Smooth muscle cell (in vitro differentiated cells): ENCODE data around the gene KISS1. TPM values are rescaled to one million over a fixed set of nuclear protein-coding genes. Genes with fewer than 3 reads are reported as not detected.

Experiments
- DNase-seq: peaks from one replicate; lab custom pipeline; 2025; ENCODE audit not compliant: unreplicated experiment; lab: John Stamatoyannopoulos, UW
- H2AFZ ChIP-seq: fragments of 200-600 bp; sonication (generic); 2 replicates; pipeline ENCODE4 v1.6.0; 2016; ENCODE audit warnings: antibody characterized with exemption, low read depth, mild to moderate bottlenecking
- H3F3A ChIP-seq: fragments of 200-600 bp; sonication (generic); 2 replicates; pipeline ENCODE4 v1.6.0; 2017; ENCODE audit warnings: antibody characterized with exemption, low read depth
- H3K27ac ChIP-seq: fragments of 200-600 bp; sonication (generic); 2 replicates; pipeline ENCODE4 v1.5.1; 2016; ENCODE audit warnings: low read depth, mild to moderate bottlenecking
- H3K27me3 ChIP-seq: fragments of 200-600 bp; sonication (generic); 2 replicates; pipeline ENCODE4 v1.6.1; 2016; ENCODE audit warnings: low read depth, mild to moderate bottlenecking
- H3K36me3 ChIP-seq: fragments of 200-600 bp; sonication (generic); 2 replicates; pipeline ENCODE4 v1.5.1; 2016; ENCODE audit warnings: low read depth
- H3K4me1 ChIP-seq: fragments of 200-600 bp; sonication (generic); 2 replicates; pipeline ENCODE4 v1.5.1; 2016; ENCODE audit warnings: low read depth
- H3K4me2 ChIP-seq: fragments of 200-600 bp; sonication (generic); 2 replicates; pipeline ENCODE4 v1.6.0; 2016; ENCODE audit warnings: mild to moderate bottlenecking
- H3K4me3 ChIP-seq: fragments of 200-600 bp; sonication (generic); 2 replicates; pipeline ENCODE4 v1.5.1; 2016; ENCODE audit warnings: mild to moderate bottlenecking
- H3K79me2 ChIP-seq: fragments of 200-600 bp; sonication (generic); 2 replicates; pipeline ENCODE4 v1.6.0; 2016; ENCODE audit warnings: low read depth, mild to moderate bottlenecking
- H3K9ac ChIP-seq: fragments of 200-600 bp; sonication (generic); 2 replicates; pipeline ENCODE4 v1.6.0; 2016; ENCODE audit warnings: low read depth
- H3K9me3 ChIP-seq: fragments of 200-600 bp; sonication (generic); replicated peaks from 2 replicates; pipeline ENCODE4 v1.5.1; 2016; ENCODE audit warnings: low read depth
- H4K20me1 ChIP-seq: fragments of 200-600 bp; sonication (generic); 2 replicates; pipeline ENCODE4 v1.6.0; 2016; ENCODE audit warnings: low read depth
- WGBS: methylation state at CpG from one replicate; pipeline ENCODE4 v1.1.7; 2016; ENCODE audit warnings: low lambda C conversion rate; 5-methylcytosine and 5-hydroxymethylcytosine counted together
- polyA plus RNA-seq: library from polyadenylated mRNA; unstranded; fragments of >200 nt; fragmentation: Nextera tagmentation; extraction: Ambion mirVana; gene quantifications from 2 replicates; pipeline ENCODE4 v1.2.1, GENCODE V29; 2016
- total RNA-seq: library from RNA; depleted of rRNA; stranded (reverse); fragments of >200 nt; gene quantifications from 2 replicates; pipeline ENCODE4 v1.2.3, GENCODE V29; 2014
- TF ChIP-seq, protein P1 (sequence below): fragments of 200-600 bp; sonication (generic); IDR thresholded peaks from 2 replicates; pipeline ENCODE4 v1.5.1; 2017; ENCODE audit warnings: borderline replicate concordance, mild to moderate bottlenecking, antibody characterized with exemption; ENCODE audit not compliant: insufficient read depth, poor library complexity, severe bottlenecking

Gene KISS1
- total and polyA plus RNA-seq, 2 experiments from 2014 or later: 0.72 to 1.2 TPM

DNA sequence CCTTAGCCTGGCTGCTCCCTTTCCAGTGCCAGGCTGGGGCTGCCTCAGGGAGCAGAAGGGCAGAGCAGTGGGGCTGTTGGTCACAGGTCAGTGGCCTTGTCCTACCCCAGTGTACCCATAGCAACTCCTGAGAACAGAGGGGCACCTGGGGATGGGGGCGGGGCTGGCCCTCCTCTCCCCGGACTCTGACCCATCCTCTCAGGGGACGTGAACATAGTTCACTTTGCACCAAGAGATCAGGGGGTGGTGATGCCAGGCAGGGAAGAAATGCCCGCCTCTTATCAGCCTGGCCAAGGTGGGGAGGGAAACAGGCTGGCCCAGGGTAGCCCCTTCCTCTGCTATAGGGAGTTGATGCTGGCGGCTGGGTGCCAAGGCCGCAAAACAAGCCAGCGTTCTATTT, 49.3 kb downstream of the KISS1 start:
- Histone ChIP-seq H3K79me2 (no peaks in the 10 kb centered on the region), H3K27ac (no peak overlapping the region), H3K27me3 (no peaks in the 10 kb centered on the region), H3K36me3 (no peaks in the 10 kb centered on the region), H2AFZ (no peak overlapping the region), H4K20me1 (no peaks in the 10 kb centered on the region), H3F3A (no peaks in the 10 kb centered on the region), H3K4me2 (no peak overlapping the region), H3K9me3 (no peaks in the 10 kb centered on the region), H3K9ac (no peak overlapping the region), H3K4me1 (no peaks in the 10 kb centered on the region), H3K4me3 (no peak overlapping the region)
- WGBS: 93% methylated on average over 7 of the region's 7 CpGs
- TF ChIP-seq, protein P1, sequence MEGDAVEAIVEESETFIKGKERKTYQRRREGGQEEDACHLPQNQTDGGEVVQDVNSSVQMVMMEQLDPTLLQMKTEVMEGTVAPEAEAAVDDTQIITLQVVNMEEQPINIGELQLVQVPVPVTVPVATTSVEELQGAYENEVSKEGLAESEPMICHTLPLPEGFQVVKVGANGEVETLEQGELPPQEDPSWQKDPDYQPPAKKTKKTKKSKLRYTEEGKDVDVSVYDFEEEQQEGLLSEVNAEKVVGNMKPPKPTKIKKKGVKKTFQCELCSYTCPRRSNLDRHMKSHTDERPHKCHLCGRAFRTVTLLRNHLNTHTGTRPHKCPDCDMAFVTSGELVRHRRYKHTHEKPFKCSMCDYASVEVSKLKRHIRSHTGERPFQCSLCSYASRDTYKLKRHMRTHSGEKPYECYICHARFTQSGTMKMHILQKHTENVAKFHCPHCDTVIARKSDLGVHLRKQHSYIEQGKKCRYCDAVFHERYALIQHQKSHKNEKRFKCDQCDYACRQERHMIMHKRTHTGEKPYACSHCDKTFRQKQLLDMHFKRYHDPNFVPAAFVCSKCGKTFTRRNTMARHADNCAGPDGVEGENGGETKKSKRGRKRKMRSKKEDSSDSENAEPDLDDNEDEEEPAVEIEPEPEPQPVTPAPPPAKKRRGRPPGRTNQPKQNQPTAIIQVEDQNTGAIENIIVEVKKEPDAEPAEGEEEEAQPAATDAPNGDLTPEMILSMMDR: no peak
- no peak for DNase-seq

DNA sequence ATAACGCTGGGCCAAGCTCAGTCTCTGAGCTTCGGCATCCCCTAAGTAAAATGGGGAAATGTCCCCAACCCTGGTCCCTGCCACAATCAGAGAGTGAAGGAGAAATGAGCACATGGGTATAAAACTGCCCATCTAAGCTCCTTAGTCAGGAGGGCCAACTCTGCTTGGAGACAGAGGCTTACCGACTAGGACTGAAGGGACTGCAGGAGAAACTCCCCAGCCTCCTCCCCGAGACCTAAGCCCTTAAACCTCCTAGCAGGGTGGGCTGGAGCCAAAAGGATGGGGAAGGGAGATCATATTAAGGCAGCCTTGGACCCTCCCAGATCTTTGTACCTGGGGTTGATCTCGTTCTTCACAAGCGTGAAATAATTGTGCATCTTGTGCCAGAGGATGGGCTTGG, 50.0 kb downstream of the KISS1 start:
- WGBS: 91% methylated on average over 6 of the region's 6 CpGs
- no peak overlapping the region for H2AFZ ChIP-seq

DNA sequence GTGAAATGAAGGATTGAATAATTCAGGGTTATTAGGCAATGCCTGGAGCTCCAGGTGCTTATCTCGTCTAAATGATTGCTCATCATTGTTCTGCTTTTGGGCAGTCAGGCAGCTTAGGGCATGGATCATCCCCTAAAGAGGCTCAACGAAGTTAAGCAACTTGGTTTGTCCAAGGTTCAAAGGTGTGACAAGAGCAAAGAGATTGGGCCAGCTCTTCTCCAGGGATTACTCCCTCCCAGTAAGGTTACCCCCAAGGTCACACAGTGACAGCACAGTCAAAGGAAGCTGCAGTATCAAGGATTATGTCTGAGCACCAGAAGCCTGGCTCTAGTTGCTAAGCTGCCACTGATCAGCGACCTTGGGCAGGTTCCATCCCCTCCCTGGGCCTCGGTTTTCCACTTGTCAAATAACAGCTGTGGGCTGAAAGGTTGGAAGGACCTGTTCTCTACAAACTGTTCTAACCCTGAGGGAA, 51.2 kb downstream of the KISS1 start:
- no peak overlapping the region for H3K9ac ChIP-seq
- H3K4me2 ChIP-seq: no peak overlapping the region
- DNase-seq: no peak
- H3F3A ChIP-seq: no peaks in the 10 kb centered on the region
- H3K4me1 ChIP-seq: no peaks in the 10 kb centered on the region
- H3K4me3 ChIP-seq: no peak overlapping the region
- TF ChIP-seq, protein P1: no peak
- H4K20me1 ChIP-seq: no peaks in the 10 kb centered on the region
- H3K27ac ChIP-seq: no peak overlapping the region
- WGBS: 85% methylated on average over 4 of the region's 4 CpGs
- H2AFZ ChIP-seq: no peak overlapping the region
- H3K9me3 ChIP-seq: no peaks in the 10 kb centered on the region
- no peaks in the 10 kb centered on the region for H3K79me2 ChIP-seq
- H3K36me3 ChIP-seq: no peaks in the 10 kb centered on the region
- H3K27me3 ChIP-seq: no peaks in the 10 kb centered on the region

More for the DNA sequence above, 50.0 kb downstream of the KISS1 start:
- Histone ChIP-seq H3K36me3 (no peaks in the 10 kb centered on the region), H3K9ac (no peak overlapping the region), H3K27me3 (no peaks in the 10 kb centered on the region), H3F3A (no peaks in the 10 kb centered on the region), H3K79me2 (no peaks in the 10 kb centered on the region), H3K9me3 (no peaks in the 10 kb centered on the region), H4K20me1 (no peaks in the 10 kb centered on the region), H3K4me2 (no peak overlapping the region), H3K4me3 (no peak overlapping the region), H3K27ac (no peak overlapping the region), H3K4me1 (no peaks in the 10 kb centered on the region)
- TF ChIP-seq, protein P1: no peak
- DNase-seq: no peak

DNA sequence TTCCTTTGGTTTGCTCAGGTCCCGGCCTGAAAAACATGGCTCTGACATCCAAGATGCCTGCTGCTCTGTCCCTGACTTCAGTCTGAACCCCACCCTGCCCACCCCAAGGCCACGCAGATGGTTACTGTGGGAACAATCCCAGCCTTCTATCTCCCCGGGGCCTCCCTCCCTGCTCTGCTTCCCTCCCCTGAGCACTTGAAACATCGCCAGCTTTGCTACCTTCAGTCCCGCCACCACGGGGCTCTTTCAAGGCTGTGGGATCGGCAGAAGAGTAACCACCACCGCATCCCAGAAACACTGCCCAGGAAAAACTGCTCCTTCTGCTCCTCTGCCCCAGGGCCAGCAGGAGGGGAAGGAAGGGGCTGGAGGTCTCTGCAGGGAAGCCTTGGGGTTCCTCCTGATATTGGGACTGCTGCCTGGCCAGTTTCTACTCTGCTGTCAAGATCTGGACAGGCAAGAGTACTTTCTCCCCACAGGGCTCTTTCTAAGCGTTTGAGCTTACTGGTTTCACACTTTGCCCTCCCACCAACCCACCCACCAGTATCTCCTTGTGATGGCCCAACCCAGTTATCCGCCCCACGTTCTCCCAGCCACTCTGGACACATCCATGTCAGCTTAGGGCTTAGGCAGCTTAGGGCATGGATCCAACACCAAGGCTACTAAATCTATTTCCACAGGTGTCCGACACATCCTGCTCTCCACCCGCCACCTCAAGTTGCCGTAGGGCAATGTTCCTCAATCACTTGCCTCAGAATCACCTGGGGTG, 52.8 kb downstream of the KISS1 start:
- Histone ChIP-seq H3K36me3 (no peaks in the 10 kb centered on the region), H3K4me3 (no peak overlapping the region), H4K20me1 (no peaks in the 10 kb centered on the region), H3K27ac (no peak overlapping the region), H3K79me2 (no peaks in the 10 kb centered on the region), H3K27me3 (no peaks in the 10 kb centered on the region), H3K4me1 (no peaks in the 10 kb centered on the region), H3F3A (no peaks in the 10 kb centered on the region), H3K9ac (no peak overlapping the region), H3K9me3 (no peaks in the 10 kb centered on the region), H3K4me2 (no peak overlapping the region), H2AFZ (no peak overlapping the region)
- no peak for DNase-seq
- TF ChIP-seq, protein P1: no peak
- WGBS: 93% methylated on average over 11 of the region's 14 CpGs
